H1 (cell line): ENCODE results near the gene RBFOX1. TPM values are rescaled to one million over a fixed set of nuclear protein-coding genes. Genes with fewer than 3 reads are reported as not detected.

Experiments used
- CBX5 ChIP-seq: fragments of 300-800, 300-1000 bp; sonication (generic); IDR thresholded peaks from 2 replicates; pipeline ENCODE4 v1.7.1; 2016; ENCODE audit warnings: antibody characterized with exemption, low read length, low read depth
- CBX8 ChIP-seq: fragments of 300-800, 300-1000 bp; sonication (generic); IDR thresholded peaks from 2 replicates; pipeline ENCODE4 v1.7.1; 2016; ENCODE audit warnings: low read depth, low read length, borderline replicate concordance
- E2F6 ChIP-seq: IDR thresholded peaks from 2 replicates; pipeline ENCODE4 v1.6.1; 2012; ENCODE audit warnings: inconsistent platforms
- KDM1A ChIP-seq: fragments of 200-600, 300-600 bp; sonication (generic); IDR thresholded peaks from 2 replicates; pipeline ENCODE4 v1.7.1; 2016; ENCODE audit warnings: mild to moderate bottlenecking, low read length, borderline replicate concordance
- POLR2A ChIP-seq, 2 experiments: IDR thresholded peaks; 1 replicate in 1 of 2; 2 replicates in 1 of 2; pipeline ENCODE4 v1.6.1; 2011; ENCODE audit warnings: low read depth in 2 of 2, low read length in 2 of 2, mild to moderate bottlenecking in 2 of 2; ENCODE audit errors: control extremely low read depth in 1 of 2
- polyA plus RNA-seq, 7 experiments: library from polyadenylated mRNA; depleted of rRNA in 3 of 7; stranded (reverse) in 5 of 7; unstranded in 2 of 7; fragments of >200 nt in 5 of 7; fragments of 200-250 nt in 2 of 7; gene quantifications; 1 replicate in 5 of 7; 2 replicates in 1 of 7; 4 replicates in 1 of 7; pipeline versions ENCODE4 v1.2.1 to v1.2.3, GENCODE V29; 2011 to 2013; ENCODE audit warnings: missing spikeins in 2 of 7, mixed read lengths in 2 of 7
- total RNA-seq: library from RNA; stranded (reverse); fragmentation: NEBNext Ultra II Directional; extraction: Animal tissue kit (Norgen Biotek cat#: 25700); gene quantifications from 2 replicates; pipeline ENCODE4 v1.2.1, GENCODE V29; 2021

The RBFOX1 gene
- total and polyA plus RNA-seq, 2 of the 8 experiments (the other 6 are each of a cell fraction or from before 2014, with no cell fraction given), result 1.7 to 2.8 TPM

- TF ChIP-seq E2F6, result no peak
- no peak for TF ChIP-seq KDM1A
- no peak for TF ChIP-seq CBX8
- TF ChIP-seq POLR2A (IDR thresholded peaks at IDR 0.05; ENCODE audit: control extremely low read depth in 1 of 2, low read depth in 2 of 2, low read length in 2 of 2), result no peak
- no peak for TF ChIP-seq CBX5
These were observed 36.6 kb downstream of the RBFOX1 start (continued) for GRCh38 chr16:7369204-7369603.
